ENCODE data around the gene JTB. TPM values are rescaled to one million over a fixed set of nuclear protein-coding genes. Genes with fewer than 3 reads are reported as not detected.
A peak's percentile ranks its signal among the peaks of the same experiment; 100 is the strongest.

Gene JTB
- total RNA-seq, 1 donor from 2014 or later: 87.2 TPM

GRCh38 chr1:153928791-153929341 lies 48.6 kb downstream of the JTB start:
- Histone ChIP-seq H3K4me1 (ENCODE audit: control insufficient read depth in 3 of 3, insufficient read depth in 3 of 3, low read length in 3 of 3) (peaks cover 2 to 6% (median 4%) of the 10 kb centered on the region in 3 donors), H3K9me3 (ENCODE audit: control insufficient read depth in 3 of 3, low read length in 3 of 3) (no peaks in the 10 kb centered on the region), H3K36me3 (ENCODE audit: control insufficient read depth in 3 of 3, insufficient read depth in 3 of 3, low read length in 3 of 3) (peaks cover 34 to 41% (median 35%) of the 10 kb centered on the region in 3 donors), H3K27me3 (ENCODE audit: control insufficient read depth in 3 of 3, insufficient read depth in 3 of 3, low read length in 3 of 3) (no peaks in the 10 kb centered on the region), H3K4me3 (ENCODE audit: low read length in 3 of 3) (no peak overlapping the region), H3K27ac (ENCODE audit: low read depth, low read length) (no peak overlapping the region), H3K9ac (ENCODE audit: low read depth in 1 of 3, low read length in 3 of 3) (peak overlapping the region in 1 of 3 donors; percentile 35)

- Histone ChIP-seq H3K27ac (ENCODE audit: low read depth, low read length) (no peak overlapping the region), H3K4me1 (ENCODE audit: control insufficient read depth in 3 of 3, insufficient read depth in 3 of 3, low read length in 3 of 3) (peaks cover 9 to 10% (median 9%) of the 10 kb centered on the region in 3 donors), H3K9me3 (ENCODE audit: control insufficient read depth in 3 of 3, low read length in 3 of 3) (no peaks in the 10 kb centered on the region), H3K27me3 (ENCODE audit: control insufficient read depth in 3 of 3, insufficient read depth in 3 of 3, low read length in 3 of 3) (no peaks in the 10 kb centered on the region), H3K36me3 (ENCODE audit: control insufficient read depth in 3 of 3, insufficient read depth in 3 of 3, low read length in 3 of 3) (peaks cover 29 to 36% (median 31%) of the 10 kb centered on the region in 3 donors), H3K9ac (ENCODE audit: low read depth in 1 of 3, low read length in 3 of 3) (no peak overlapping the region), H3K4me3 (ENCODE audit: low read length in 3 of 3) (no peak overlapping the region)
Measured at GRCh38 chr1:153928245-153928644, 49.2 kb downstream of the JTB start.

GRCh38 chr1:153926405-153926804 lies 51.1 kb downstream of the JTB start:
- Histone ChIP-seq H3K27me3 (ENCODE audit: control insufficient read depth in 3 of 3, insufficient read depth in 3 of 3, low read length in 3 of 3) (no peaks in the 10 kb centered on the region), H3K36me3 (ENCODE audit: control insufficient read depth in 3 of 3, insufficient read depth in 3 of 3, low read length in 3 of 3) (peaks cover 15 to 22% (median 18%) of the 10 kb centered on the region in 3 donors), H3K27ac (ENCODE audit: low read depth, low read length) (no peak overlapping the region), H3K9ac (ENCODE audit: low read depth in 1 of 3, low read length in 3 of 3) (no peak overlapping the region), H3K4me1 (ENCODE audit: control insufficient read depth in 3 of 3, insufficient read depth in 3 of 3, low read length in 3 of 3) (peaks cover 14 to 16% (median 15%) of the 10 kb centered on the region in 3 donors), H3K9me3 (ENCODE audit: control insufficient read depth in 3 of 3, low read length in 3 of 3) (no peaks in the 10 kb centered on the region), H3K4me3 (ENCODE audit: low read length in 3 of 3) (no peak overlapping the region)

Small RNA genes within 50 kb of the gene (small RNA-seq; reads per million reads assigned to genes)
- gene MIR6737: 0.07 reads per million

Other genes starting within 250 kb of the JTB start
- gene INTS3, start 249.6 kb downstream of the JTB start, total RNA-seq: 24.0 TPM
- 16.7 TPM for gene SLC27A3, start 202.3 kb downstream of the JTB start, total RNA-seq
- gene GATAD2B, start 54.7 kb downstream of the JTB start, total RNA-seq: 6.3 TPM
- gene DENND4B, start 31.0 kb downstream of the JTB start, total RNA-seq: 9.9 TPM
- 3.1 TPM for gene CRTC2, start 19.1 kb downstream of the JTB start, total RNA-seq
- 40.2 TPM for gene SLC39A1, start 14.1 kb downstream of the JTB start, total RNA-seq
- gene CREB3L4, start 9.8 kb downstream of the JTB start, total RNA-seq: 8.9 TPM
- gene RAB13, start 8.7 kb upstream of the JTB start, total RNA-seq: 18.3 TPM
- 4,210 TPM for gene RPS27, start 13.1 kb upstream of the JTB start, total RNA-seq
- gene NUP210L, start 177.4 kb upstream of the JTB start, total RNA-seq: under 0.01 TPM
- gene TPM3, start 214.4 kb upstream of the JTB start, total RNA-seq: 202 TPM
- not detected for gene CFAP141, start 228.7 kb upstream of the JTB start, total RNA-seq
- 37.1 TPM for gene UBAP2L, start 243.3 kb upstream of the JTB start, total RNA-seq